Gastroesophageal sphincter (tissue), 3 donors: Measurements from ENCODE around the gene RPL32.
"Not testable (repeated sequence)": the region's sequence is repeated elsewhere in the genome, so short reads cannot be mapped to it uniquely, and the experiment has no call there.

ENCODE experiments used
- CTCF ChIP-seq, 4 experiments: fragments of 200-600 bp in 2 of 4; fragments of 450-650 bp in 2 of 4; sonication (generic) in 1 of 4; IDR thresholded peaks; one replicate each; pipeline ENCODE4 v1.5.1; 2017 to 2019; ENCODE audit warnings: antibody characterized with exemption in 4 of 4, mild to moderate bottlenecking in 2 of 4, moderate library complexity in 2 of 4
- EP300 ChIP-seq: sonication (generic); formaldehyde crosslinking; IDR thresholded peaks from one replicate; pipeline ENCODE4 v1.6.1; 2017; ENCODE audit warnings: antibody characterized with exemption, mild to moderate bottlenecking
- POLR2AphosphoS5 ChIP-seq: sonication (generic); formaldehyde crosslinking; IDR thresholded peaks from one replicate; pipeline ENCODE4 v1.6.1; 2017; ENCODE audit warnings: antibody characterized with exemption

GRCh38 chr3:12840148-12840547 is 1.2 kb downstream of the RPL32 start:
- TF ChIP-seq POLR2AphosphoS5; EP300; CTCF (IDR thresholded peaks at IDR 0.05): not testable (repeated sequence)
